KMS-11 (cell line): ENCODE measurements around the gene LDB2.

Experiments
- H2AFZ ChIP-seq: fragments of 200-600 bp; sonication (generic); 2 replicates; pipeline ENCODE4 v1.6.1; 2016; ENCODE audit warnings: antibody characterized with exemption, mixed run types, low read depth
- H3K27ac ChIP-seq: fragments of 200-600 bp; sonication (generic); 2 replicates; pipeline ENCODE4 v1.6.1; 2016; ENCODE audit warnings: mild to moderate bottlenecking, mixed run types
- H3K27me3 ChIP-seq: fragments of 200-600 bp; sonication (generic); 2 replicates; pipeline ENCODE4 v1.6.1; 2017; ENCODE audit warnings: mild to moderate bottlenecking, low read depth, mixed run types, moderate library complexity; ENCODE audit not compliant: insufficient read depth
- H3K36me3 ChIP-seq: fragments of 200-600 bp; sonication (generic); 2 replicates; pipeline ENCODE4 v1.6.1; 2017; ENCODE audit warnings: mild to moderate bottlenecking, mixed run types; ENCODE audit not compliant: insufficient read depth
- H3K4me1 ChIP-seq: fragments of 200-600 bp; sonication (generic); 2 replicates; pipeline ENCODE4 v1.6.1; 2016; ENCODE audit warnings: mild to moderate bottlenecking, low read depth, mixed run types; ENCODE audit not compliant: poor library complexity, severe bottlenecking
- H3K4me2 ChIP-seq: fragments of 200-600 bp; sonication (generic); 2 replicates; pipeline ENCODE4 v1.7.0; 2016; ENCODE audit warnings: mild to moderate bottlenecking, mixed run types
- H3K4me3 ChIP-seq: fragments of 200-600 bp; sonication (generic); IDR thresholded peaks from 2 replicates; pipeline ENCODE4 v1.6.1; 2017; ENCODE audit warnings: low read depth, low read length, mixed read lengths; ENCODE audit not compliant: insufficient read depth
- H3K79me2 ChIP-seq: fragments of 200-600 bp; sonication (generic); 2 replicates; pipeline ENCODE4 v1.6.1; 2016; ENCODE audit warnings: low read depth, mixed run types; ENCODE audit not compliant: insufficient read depth
- H3K9ac ChIP-seq: fragments of 200-600 bp; sonication (generic); 2 replicates; pipeline ENCODE4 v1.6.1; 2016; ENCODE audit warnings: mild to moderate bottlenecking, mixed run types
- H4K20me1 ChIP-seq: fragments of 200-600 bp; sonication (generic); 2 replicates; pipeline ENCODE4 v1.6.1; 2016; ENCODE audit warnings: mild to moderate bottlenecking, mixed run types; ENCODE audit not compliant: insufficient read depth
- TF ChIP-seq, protein P1 (sequence below): fragments of 200-600 bp; sonication (generic); conservative IDR thresholded peaks from 2 replicates; pipeline ENCODE4 v1.6.1; 2017; ENCODE audit warnings: low read depth, mild to moderate bottlenecking, antibody characterized with exemption, low read length, moderate library complexity, mixed read lengths

Gene LDB2

DNA sequence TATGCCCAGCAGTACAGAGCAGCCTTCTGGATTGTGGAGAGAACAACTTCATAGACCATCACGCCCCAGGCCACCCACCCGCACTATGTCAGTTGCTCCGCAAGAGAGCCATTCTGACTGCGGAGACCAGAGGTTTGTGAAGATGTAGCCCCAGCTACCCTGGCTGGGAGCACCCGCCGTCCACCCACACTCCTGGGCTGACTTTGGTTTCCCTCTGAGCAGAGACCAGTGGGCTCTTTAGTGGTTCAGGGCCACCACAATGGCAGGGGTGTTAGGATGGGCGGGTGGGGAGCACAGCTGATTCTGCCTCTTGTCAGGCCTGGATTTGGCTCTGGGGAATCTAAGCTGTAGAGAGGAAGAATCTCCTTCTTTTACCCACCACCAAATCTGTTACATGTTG is 313.4 kb downstream of the LDB2 start:
- TF ChIP-seq, protein P1, sequence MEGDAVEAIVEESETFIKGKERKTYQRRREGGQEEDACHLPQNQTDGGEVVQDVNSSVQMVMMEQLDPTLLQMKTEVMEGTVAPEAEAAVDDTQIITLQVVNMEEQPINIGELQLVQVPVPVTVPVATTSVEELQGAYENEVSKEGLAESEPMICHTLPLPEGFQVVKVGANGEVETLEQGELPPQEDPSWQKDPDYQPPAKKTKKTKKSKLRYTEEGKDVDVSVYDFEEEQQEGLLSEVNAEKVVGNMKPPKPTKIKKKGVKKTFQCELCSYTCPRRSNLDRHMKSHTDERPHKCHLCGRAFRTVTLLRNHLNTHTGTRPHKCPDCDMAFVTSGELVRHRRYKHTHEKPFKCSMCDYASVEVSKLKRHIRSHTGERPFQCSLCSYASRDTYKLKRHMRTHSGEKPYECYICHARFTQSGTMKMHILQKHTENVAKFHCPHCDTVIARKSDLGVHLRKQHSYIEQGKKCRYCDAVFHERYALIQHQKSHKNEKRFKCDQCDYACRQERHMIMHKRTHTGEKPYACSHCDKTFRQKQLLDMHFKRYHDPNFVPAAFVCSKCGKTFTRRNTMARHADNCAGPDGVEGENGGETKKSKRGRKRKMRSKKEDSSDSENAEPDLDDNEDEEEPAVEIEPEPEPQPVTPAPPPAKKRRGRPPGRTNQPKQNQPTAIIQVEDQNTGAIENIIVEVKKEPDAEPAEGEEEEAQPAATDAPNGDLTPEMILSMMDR: no peak
- no peak overlapping the region for H3K4me2 ChIP-seq
- H3K27ac ChIP-seq: no peak overlapping the region
- H3K79me2 ChIP-seq: no peaks in the 10 kb centered on the region
- H4K20me1 ChIP-seq: no peaks in the 10 kb centered on the region
- no peak overlapping the region for H3K4me3 ChIP-seq
- no peaks in the 10 kb centered on the region for H3K4me1 ChIP-seq
- no peaks in the 10 kb centered on the region for H3K36me3 ChIP-seq
- H3K9ac ChIP-seq: no peak overlapping the region
- H3K27me3 ChIP-seq: no peaks in the 10 kb centered on the region
- H2AFZ ChIP-seq: no peak overlapping the region

- H3K4me3 ChIP-seq: no peak overlapping the region
- no peaks in the 10 kb centered on the region for H3K79me2 ChIP-seq
- no peaks in the 10 kb centered on the region for H4K20me1 ChIP-seq
- H3K4me2 ChIP-seq: no peak overlapping the region
- no peaks in the 10 kb centered on the region for H3K4me1 ChIP-seq
- H3K27me3 ChIP-seq: no peaks in the 10 kb centered on the region
- H2AFZ ChIP-seq: no peak overlapping the region
- no peaks in the 10 kb centered on the region for H3K36me3 ChIP-seq
- TF ChIP-seq, protein P1: no peak
- no peak overlapping the region for H3K9ac ChIP-seq
- no peak overlapping the region for H3K27ac ChIP-seq
Observed at GRCh38 chr4:16583764-16584163, 314.7 kb downstream of the LDB2 start.

GRCh38 chr4:16582526-16582925 is 315.9 kb downstream of the LDB2 start:
- Histone ChIP-seq H3K79me2 (no peaks in the 10 kb centered on the region), H3K36me3 (no peaks in the 10 kb centered on the region), H3K4me2 (no peak overlapping the region), H3K27me3 (no peaks in the 10 kb centered on the region), H3K4me1 (no peaks in the 10 kb centered on the region), H3K4me3 (no peak overlapping the region), H4K20me1 (no peaks in the 10 kb centered on the region), H2AFZ (no peak overlapping the region), H3K9ac (no peak overlapping the region), H3K27ac (no peak overlapping the region)
- TF ChIP-seq, protein P1: no peak

DNA sequence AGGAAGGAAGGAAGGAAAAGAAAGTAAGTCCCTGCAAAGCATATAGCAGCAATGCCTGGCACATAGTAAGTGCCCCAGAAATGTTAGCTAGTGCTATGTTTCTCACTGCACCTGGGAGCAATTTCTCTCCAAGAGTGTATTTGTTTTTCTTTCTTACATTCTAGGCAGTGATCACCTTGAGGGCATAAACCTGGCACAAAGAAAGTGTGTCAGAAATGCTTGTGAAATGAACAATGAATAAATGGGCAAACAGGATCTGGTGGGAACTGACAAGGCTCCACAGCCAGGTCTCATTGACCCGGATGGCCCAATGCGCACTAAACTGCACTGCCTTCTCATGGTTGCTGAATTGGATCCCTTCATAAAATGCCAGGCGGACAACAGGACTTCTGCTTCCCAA is 316.4 kb downstream of the LDB2 start:
- H3K4me3 ChIP-seq: no peak overlapping the region
- H3K27ac ChIP-seq: no peak overlapping the region

More for the DNA sequence above, 316.4 kb downstream of the LDB2 start:
- no peaks in the 10 kb centered on the region for H3K36me3 ChIP-seq
- H4K20me1 ChIP-seq: no peaks in the 10 kb centered on the region
- H2AFZ ChIP-seq: no peak overlapping the region
- TF ChIP-seq, protein P1: no peak
- no peaks in the 10 kb centered on the region for H3K27me3 ChIP-seq
- H3K9ac ChIP-seq: no peak overlapping the region
- no peaks in the 10 kb centered on the region for H3K79me2 ChIP-seq
- no peaks in the 10 kb centered on the region for H3K4me1 ChIP-seq
- H3K4me2 ChIP-seq: no peak overlapping the region
